ENCODE data around the gene SLC51A. TPM values are rescaled to one million over a fixed set of nuclear protein-coding genes. Genes with fewer than 3 reads are reported as not detected.
"Not testable (repeated sequence)": the region's sequence is repeated elsewhere in the genome, so short reads cannot be mapped to it uniquely, and the experiment has no call there.

Gene SLC51A
- total RNA-seq, 1 donor from 2014 or later: not detected

DNA sequence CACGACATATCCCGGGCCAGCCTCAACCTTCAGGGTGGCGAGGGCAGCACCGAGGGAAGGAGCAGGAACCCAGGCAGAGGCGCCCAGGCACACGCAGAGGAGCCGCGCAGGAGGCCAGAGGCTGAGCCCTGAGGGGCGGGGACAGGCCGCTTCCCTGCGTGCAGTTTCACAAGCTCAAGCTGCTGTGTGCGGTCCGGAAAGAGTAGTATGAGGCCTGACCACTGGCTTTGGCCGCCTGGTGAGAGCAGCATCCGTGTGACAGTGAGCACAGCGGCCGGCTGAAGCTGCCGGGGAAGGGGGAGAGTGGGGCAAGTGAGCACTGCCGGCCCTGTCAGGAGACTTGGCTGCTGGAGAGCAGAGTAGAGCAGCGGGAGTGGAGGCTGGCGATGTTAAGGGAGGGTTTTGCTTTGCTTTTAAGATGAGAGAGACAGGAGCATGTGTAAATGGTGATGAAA, 13.8 kb upstream of the SLC51A start:
- TF ChIP-seq, protein P1, sequence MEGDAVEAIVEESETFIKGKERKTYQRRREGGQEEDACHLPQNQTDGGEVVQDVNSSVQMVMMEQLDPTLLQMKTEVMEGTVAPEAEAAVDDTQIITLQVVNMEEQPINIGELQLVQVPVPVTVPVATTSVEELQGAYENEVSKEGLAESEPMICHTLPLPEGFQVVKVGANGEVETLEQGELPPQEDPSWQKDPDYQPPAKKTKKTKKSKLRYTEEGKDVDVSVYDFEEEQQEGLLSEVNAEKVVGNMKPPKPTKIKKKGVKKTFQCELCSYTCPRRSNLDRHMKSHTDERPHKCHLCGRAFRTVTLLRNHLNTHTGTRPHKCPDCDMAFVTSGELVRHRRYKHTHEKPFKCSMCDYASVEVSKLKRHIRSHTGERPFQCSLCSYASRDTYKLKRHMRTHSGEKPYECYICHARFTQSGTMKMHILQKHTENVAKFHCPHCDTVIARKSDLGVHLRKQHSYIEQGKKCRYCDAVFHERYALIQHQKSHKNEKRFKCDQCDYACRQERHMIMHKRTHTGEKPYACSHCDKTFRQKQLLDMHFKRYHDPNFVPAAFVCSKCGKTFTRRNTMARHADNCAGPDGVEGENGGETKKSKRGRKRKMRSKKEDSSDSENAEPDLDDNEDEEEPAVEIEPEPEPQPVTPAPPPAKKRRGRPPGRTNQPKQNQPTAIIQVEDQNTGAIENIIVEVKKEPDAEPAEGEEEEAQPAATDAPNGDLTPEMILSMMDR (IDR thresholded peaks at IDR 0.05; ENCODE audit: unreplicated experiment): no peak
- H3K4me3 Mint-ChIP-seq: no peak overlapping the region
- no peak for DNase-seq (ENCODE audit: low spot score in 2 of 2, unreplicated experiment in 2 of 2)
- H3K9me3 Mint-ChIP-seq: peaks cover 5% of the 10 kb centered on the region
- no peaks in the 10 kb centered on the region for H3K4me1 Mint-ChIP-seq
- H3K27ac Mint-ChIP-seq: no peak overlapping the region
- peaks cover 27% of the 10 kb centered on the region for H3K27me3 Mint-ChIP-seq (ENCODE audit: low read depth)
- H3K36me3 Mint-ChIP-seq: no peaks in the 10 kb centered on the region

DNA sequence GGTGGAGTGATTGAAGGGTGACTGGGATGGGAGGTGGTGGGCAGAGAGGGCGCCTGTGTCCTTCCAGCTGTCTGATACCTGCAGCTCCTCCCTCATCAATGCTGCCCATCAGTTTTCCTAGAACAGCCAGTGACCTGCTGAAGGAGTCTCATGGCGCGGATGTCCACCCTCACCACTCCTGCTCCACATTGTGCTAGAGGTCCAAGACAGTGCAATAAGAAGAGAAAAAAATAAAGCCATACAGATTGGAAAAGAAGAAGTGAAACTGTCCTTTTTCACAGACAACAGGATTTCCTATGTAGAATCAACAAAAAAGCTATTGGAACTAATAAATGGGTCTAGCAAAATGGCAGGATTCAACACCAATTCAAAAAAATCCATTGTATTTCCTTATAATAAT, 12.5 kb upstream of the SLC51A start:
- no peak overlapping the region for H3K27ac Mint-ChIP-seq
- H3K4me3 Mint-ChIP-seq: no peak overlapping the region
- H3K36me3 Mint-ChIP-seq: no peaks in the 10 kb centered on the region
- peaks cover 5% of the 10 kb centered on the region for H3K9me3 Mint-ChIP-seq
- DNase-seq (ENCODE audit: low spot score in 2 of 2, unreplicated experiment in 2 of 2): no peak
- H3K27me3 Mint-ChIP-seq (ENCODE audit: low read depth): peaks cover 32% of the 10 kb centered on the region
- TF ChIP-seq, protein P1 (IDR thresholded peaks at IDR 0.05; ENCODE audit: unreplicated experiment): no peak
- H3K4me1 Mint-ChIP-seq: no peaks in the 10 kb centered on the region

DNA sequence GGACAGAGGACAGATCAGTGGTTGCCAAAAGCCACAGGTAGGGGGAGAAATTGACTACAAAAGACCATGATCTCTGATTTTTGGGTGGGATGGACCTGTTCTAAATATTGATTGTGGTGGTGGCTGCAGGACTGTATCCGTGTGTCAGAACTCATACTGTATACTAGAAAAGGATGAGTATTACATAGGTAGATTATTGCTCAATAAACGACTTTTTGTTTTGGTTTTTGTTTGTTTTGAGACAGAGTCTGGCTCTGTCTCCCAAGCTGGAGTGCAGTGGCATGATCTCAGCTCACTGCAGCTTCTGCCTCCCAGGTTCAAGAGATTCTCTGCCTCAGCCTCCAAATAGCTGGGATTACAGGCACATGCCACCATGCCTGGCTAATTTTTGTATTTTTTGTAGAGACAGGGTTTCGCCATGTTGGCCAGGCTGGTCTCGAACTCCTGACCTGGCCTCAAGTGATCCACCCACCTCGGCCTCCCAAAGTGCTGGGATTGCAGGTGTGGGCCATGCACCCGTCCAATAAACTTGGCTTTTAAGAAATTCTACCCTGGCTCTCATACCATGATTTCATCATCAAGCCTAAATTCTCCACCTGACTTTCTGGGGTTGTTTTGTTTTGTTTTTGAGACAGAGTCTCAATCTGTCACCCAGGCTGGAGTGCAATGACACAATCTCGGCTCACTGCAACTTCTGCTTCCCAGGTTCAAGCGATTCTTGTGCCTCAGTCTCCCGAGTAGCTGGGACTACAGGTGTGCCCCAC, 10.7 kb upstream of the SLC51A start:
- not testable (repeated sequence) for H3K4me3 Mint-ChIP-seq; DNase-seq (ENCODE audit: low spot score in 2 of 2, unreplicated experiment in 2 of 2); H3K36me3 Mint-ChIP-seq; H3K9me3 Mint-ChIP-seq; H3K4me1 Mint-ChIP-seq; H3K27ac Mint-ChIP-seq
- peaks cover 32% of the 10 kb centered on the region for H3K27me3 Mint-ChIP-seq (ENCODE audit: low read depth)

DNA sequence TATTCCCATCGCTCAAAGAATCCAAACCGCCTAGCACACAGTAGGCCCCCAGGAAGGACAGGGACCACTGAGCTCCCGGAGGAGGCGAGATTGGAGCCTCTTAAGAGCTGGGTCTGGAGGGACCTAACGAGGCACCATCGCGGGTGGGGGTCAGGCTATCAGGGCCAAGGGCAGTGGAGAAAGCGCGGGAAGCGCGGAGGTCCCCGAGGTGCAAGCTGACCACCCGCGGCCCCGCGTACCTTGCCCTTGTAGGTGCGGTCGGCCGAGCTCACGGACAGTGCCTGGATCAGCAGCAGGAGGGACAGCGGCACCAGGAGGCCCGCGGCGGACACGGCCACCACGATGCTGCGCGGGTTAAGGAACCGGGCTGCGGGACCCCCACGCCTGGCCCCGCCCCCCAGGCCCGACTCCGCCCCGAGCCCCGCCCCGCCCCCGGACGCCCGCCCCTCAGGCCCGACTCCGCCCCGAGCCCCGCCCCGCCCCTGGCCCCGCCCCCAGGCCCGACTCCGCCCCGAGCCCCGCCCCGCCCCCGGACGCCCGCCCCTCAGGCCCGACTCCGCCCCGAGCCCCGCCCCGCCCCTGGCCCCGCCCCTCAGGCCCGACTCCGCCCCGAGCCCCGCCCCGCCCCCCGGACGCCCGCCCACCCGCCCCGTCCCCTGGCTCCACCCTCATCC, 9.0 kb upstream of the SLC51A start:
- Mint-ChIP-seq H3K9me3 (peaks cover 5% of the 10 kb centered on the region), H3K4me1 (no peaks in the 10 kb centered on the region), H3K36me3 (no peaks in the 10 kb centered on the region), H3K27ac (no peak overlapping the region), H3K4me3 (peak overlapping the region; percentile 48), H3K27me3 (ENCODE audit: low read depth) (peaks cover 32% of the 10 kb centered on the region)
- DNase-seq (ENCODE audit: low spot score in 2 of 2, unreplicated experiment in 2 of 2): no peak
- TF ChIP-seq, protein P1 (IDR thresholded peaks at IDR 0.05; ENCODE audit: unreplicated experiment): no peak

DNA sequence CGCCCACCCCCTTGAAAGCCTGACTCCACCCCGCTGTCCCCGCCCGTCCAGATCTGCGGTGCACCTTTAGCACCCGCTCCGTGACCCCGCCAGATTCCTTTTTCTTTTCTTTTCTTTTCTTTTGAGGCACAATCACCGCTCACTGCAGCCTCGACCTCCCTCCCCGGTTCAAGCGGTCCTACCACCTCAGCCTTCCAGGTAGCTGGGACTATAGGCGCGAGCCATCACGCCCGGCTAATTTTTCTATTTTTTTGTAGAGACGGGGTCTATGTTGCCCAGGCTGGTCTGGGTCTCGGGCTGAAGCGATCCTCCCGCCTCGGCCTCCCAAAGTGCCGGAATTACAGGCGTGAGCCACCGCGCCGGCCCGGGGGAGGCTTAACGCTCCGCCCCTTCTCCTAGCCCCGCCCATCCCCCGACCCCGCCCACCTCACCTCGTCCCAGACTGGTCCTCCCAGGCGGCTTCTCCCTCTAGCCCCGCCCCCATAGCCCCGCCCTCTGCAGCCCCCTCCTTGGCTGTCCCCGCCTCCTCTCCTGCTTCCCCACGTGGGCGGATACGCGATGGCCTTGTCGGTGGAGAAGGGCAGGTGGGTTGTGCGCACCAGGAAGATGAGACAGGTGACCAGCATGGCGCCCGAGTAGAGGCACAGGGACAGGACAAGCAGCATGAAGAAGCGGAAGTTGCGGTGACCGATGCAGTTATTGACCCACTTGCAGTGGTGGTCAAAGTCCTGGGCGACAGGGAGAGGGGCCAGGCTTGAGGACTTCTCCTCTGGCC, 8.3 kb upstream of the SLC51A start:
- H3K27ac Mint-ChIP-seq: no peak overlapping the region
- peaks cover 5% of the 10 kb centered on the region for H3K9me3 Mint-ChIP-seq
- H3K4me3 Mint-ChIP-seq: peak overlapping the region; percentile 64
- TF ChIP-seq, protein P1 (IDR thresholded peaks at IDR 0.05; ENCODE audit: unreplicated experiment): no peak
- H3K4me1 Mint-ChIP-seq: no peaks in the 10 kb centered on the region
- no peaks in the 10 kb centered on the region for H3K36me3 Mint-ChIP-seq
- H3K27me3 Mint-ChIP-seq (ENCODE audit: low read depth): peaks cover 32% of the 10 kb centered on the region
- DNase-seq (ENCODE audit: low spot score in 2 of 2, unreplicated experiment in 2 of 2): no peak
